ENCODE results near the gene CBFA2T2.

- no peak for TF ChIP-seq GATA2 (IDR thresholded peaks at IDR 0.05; ENCODE audit: low read depth, low read length)
- TF ChIP-seq GATA3 (IDR thresholded peaks at IDR 0.05; ENCODE audit: low read depth, low read length), result no peak
These were observed 42.0 kb downstream of the CBFA2T2 start for GRCh38 chr20:33531885-33532284.
